B cell (primary cell): ENCODE results near the gene LAMA4. TPM values are rescaled to one million over a fixed set of nuclear protein-coding genes. Genes with fewer than 3 reads are reported as not detected.

ENCODE experiments used
- ATAC-seq: fragments of 200-7000 bp; cut with Tn5 transposase; one replicate; pipeline ENCODE4 v1.10.0; 2021; ENCODE audit warnings: low read depth, mild to moderate bottlenecking, moderate number of reproducible peaks, moderate library complexity
- CTCF ChIA-PET: fragments of 350-600 bp; sonication (Branson Sonifier 250); formaldehyde crosslinking; loops from one replicate; lab custom pipeline; 2021; ENCODE audit warnings: antibody characterized with exemption, inconsistent platforms; lab: Charles Lee
- POLR2A ChIA-PET: fragments of 350-600 bp; sonication (Branson Sonifier 250); formaldehyde crosslinking; loops from one replicate; lab custom pipeline; 2021; ENCODE audit warnings: antibody characterized with exemption; lab: Charles Lee
- DNase-seq: peaks from one replicate; pipeline ENCODE4 v3.0.0; 2013
- H2AFZ ChIP-seq: 2 replicates; pipeline ENCODE4 v1.6.1; 2012; ENCODE audit warnings: mild to moderate bottlenecking, low read depth, low read length; ENCODE audit not compliant: insufficient read depth, poor library complexity, severe bottlenecking
- H3K27ac ChIP-seq, 2 donors: 1 replicate in 1 of 2; 2 replicates in 1 of 2; pipeline ENCODE4 v1.5.1; 2012 to 2013; ENCODE audit warnings: low read length in 2 of 2, mild to moderate bottlenecking in 2 of 2, moderate library complexity in 1 of 2
- H3K27me3 ChIP-seq, 4 experiments: fragments of 200-600 bp in 1 of 4; sonication (generic) in 1 of 4; replicated peaks in 1 of 4; 1 replicate in 2 of 4; 2 replicates in 2 of 4; pipeline versions ENCODE4 v1.6.1 to v1.7.0; 2013 to 2016; ENCODE audit warnings: low read length in 3 of 4, mild to moderate bottlenecking in 2 of 4, mixed read lengths in 1 of 4, moderate library complexity in 1 of 4; ENCODE audit not compliant: insufficient read depth in 4 of 4, control insufficient read depth in 3 of 4; ENCODE audit errors: control extremely low read depth in 1 of 4
- H3K36me3 ChIP-seq, 2 experiments: replicated peaks in 1 of 2; 1 replicate in 1 of 2; 2 replicates in 1 of 2; pipeline versions ENCODE4 v1.6.1 to v1.7.1; 2013; ENCODE audit warnings: low read length in 1 of 2; ENCODE audit not compliant: insufficient read depth in 2 of 2, control insufficient read depth in 1 of 2; ENCODE audit errors: control extremely low read depth in 1 of 2, extremely low read depth in 1 of 2
- H3K4me1 ChIP-seq, 2 donors: fragments of 200-600 bp in 1 of 2; sonication (generic) in 1 of 2; 1 replicate in 1 of 2; 2 replicates in 1 of 2; pipeline versions ENCODE4 v1.5.1 to v1.6.1; 2013 to 2017; ENCODE audit warnings: low read length in 2 of 2; ENCODE audit not compliant: control insufficient read depth in 2 of 2, insufficient read depth in 2 of 2
- H3K4me2 ChIP-seq: replicated peaks from 2 replicates; pipeline ENCODE3; 2012; ENCODE audit warnings: mild to moderate bottlenecking, low read depth, low read length; ENCODE audit not compliant: poor library complexity, severe bottlenecking
- H3K4me3 ChIP-seq, 5 experiments: fragments of 200-600 bp in 1 of 5; sonication (generic) in 1 of 5; 1 replicate in 3 of 5; 2 replicates in 2 of 5; pipeline versions ENCODE4 v1.5.1 to v1.7.0; 2011 to 2016; ENCODE audit warnings: low read length in 4 of 5, mild to moderate bottlenecking in 4 of 5, low read depth in 2 of 5, control low read depth in 1 of 5, moderate library complexity in 1 of 5; ENCODE audit not compliant: insufficient read depth in 1 of 5; ENCODE audit errors: control extremely low read depth in 1 of 5, extremely low read depth in 1 of 5
- H3K79me2 ChIP-seq: fragments of 200-600 bp; sonication (generic); one replicate; pipeline ENCODE4 v1.6.0; 2016; ENCODE audit warnings: low read length; ENCODE audit not compliant: control insufficient read depth, insufficient read depth
- H3K9ac ChIP-seq: fragments of 200-600 bp; sonication (generic); 2 replicates; pipeline ENCODE4 v1.6.1; 2017; ENCODE audit warnings: mild to moderate bottlenecking, low read length, moderate library complexity
- H3K9me3 ChIP-seq, 3 donors: one replicate each; pipeline versions ENCODE4 v1.6.1 to v1.7.1; 2013; ENCODE audit warnings: low read length in 2 of 3; ENCODE audit not compliant: control insufficient read depth in 2 of 3, insufficient read depth in 1 of 3; ENCODE audit errors: control extremely low read depth in 1 of 3
- H4K20me1 ChIP-seq: 2 replicates; pipeline ENCODE4 v1.6.0; 2012; ENCODE audit warnings: mild to moderate bottlenecking, low read length; ENCODE audit not compliant: insufficient read depth, control insufficient read depth, poor library complexity, severe bottlenecking
- H3K27ac Mint-ChIP-seq: one replicate; pipeline ENCODE4 v1.8.0; 2021; ENCODE audit warnings: mixed read lengths
- H3K27me3 Mint-ChIP-seq: one replicate; pipeline ENCODE4 v1.8.0; 2021; ENCODE audit warnings: mixed read lengths
- H3K4me1 Mint-ChIP-seq: one replicate; pipeline ENCODE4 v1.8.0; 2021; ENCODE audit warnings: mixed read lengths
- H3K4me3 Mint-ChIP-seq: one replicate; pipeline ENCODE4 v1.8.0; 2021; ENCODE audit warnings: mixed read lengths
- H3K9me3 Mint-ChIP-seq: one replicate; pipeline ENCODE4 v1.8.0; 2022; ENCODE audit warnings: mixed read lengths; ENCODE audit not compliant: insufficient read depth
- CTCF ChIP-seq: fragments of 200-600 bp; IDR thresholded peaks from one replicate; pipeline ENCODE4 v1.8.0; 2022; ENCODE audit warnings: antibody characterized with exemption, mild to moderate bottlenecking
- EZH2 ChIP-seq: IDR thresholded peaks from 2 replicates; pipeline ENCODE4 v1.6.1; 2012; ENCODE audit warnings: borderline replicate concordance, low read depth, mild to moderate bottlenecking, moderate library complexity, low read length; ENCODE audit not compliant: insufficient read depth, poor library complexity, severe bottlenecking
- WGBS: methylation state at CpG from one replicate; pipeline ENCODE4 v1.1.5; 2013; ENCODE audit warnings: missing lambda C conversion rate; ENCODE audit not compliant: insufficient coverage; 5-methylcytosine and 5-hydroxymethylcytosine counted together
- intact Hi-C: fragments of 100-400 bp; cut with micrococcal nuclease; formaldehyde crosslinking; loops from one replicate; pipeline ENCODE4 v1.10.0; 2022
- polyA plus RNA-seq: library from polyadenylated mRNA; depleted of rRNA; stranded (reverse); fragments of >200 nt; gene quantifications from 2 replicates; pipeline ENCODE4 v1.2.3, GENCODE V29; 2012
- total RNA-seq, 2 donors: library from RNA; stranded (reverse); fragments of 120-200 nt in 1 of 2; gene quantifications; 1 replicate in 1 of 2; 2 replicates in 1 of 2; pipeline versions ENCODE4 v1.2.3 to v1.2.4, GENCODE V29; 2013 to 2022

Gene LAMA4
- total and polyA plus RNA-seq, 2 donors (not counting 1 experiment from before 2014, with no cell fraction given), result not detected

GRCh38 chr6:112300896-112301295 is 46.5 kb upstream of the LAMA4 start:
- H3K4me3 Mint-ChIP-seq, result no peak overlapping the region
- no peak overlapping the region for H3K9ac ChIP-seq
- no peak overlapping the region for H3K27ac Mint-ChIP-seq
- peaks cover 5% of the 10 kb centered on the region for H3K27me3 Mint-ChIP-seq
- ATAC-seq, result no peak
- intact Hi-C loops, result no loop called here
- H3K79me2 ChIP-seq, result no peaks in the 10 kb centered on the region
- no peaks in the 10 kb centered on the region for H3K36me3 ChIP-seq
- H3K27me3 ChIP-seq, result no peaks in the 10 kb centered on the region
- no peak overlapping the region for H3K27ac ChIP-seq
- H3K4me2 ChIP-seq, result no peak overlapping the region
- H3K9me3 ChIP-seq, result no peaks in the 10 kb centered on the region
- TF ChIP-seq EZH2, result no peak
- no peaks in the 10 kb centered on the region for H3K4me1 Mint-ChIP-seq
- no peak overlapping the region for H3K4me3 ChIP-seq
- H4K20me1 ChIP-seq, result no peaks in the 10 kb centered on the region
- ChIA-PET CTCF (no interaction called here), POLR2A (no interaction called here)
- no peak for DNase-seq
- H3K4me1 ChIP-seq, result no peaks in the 10 kb centered on the region
- H3K9me3 Mint-ChIP-seq, result no peaks in the 10 kb centered on the region
- H2AFZ ChIP-seq, result no peak overlapping the region

- Histone ChIP-seq H3K27me3 (no peaks in the 10 kb centered on the region), H3K4me1 (no peaks in the 10 kb centered on the region), H3K27ac (no peak overlapping the region), H3K9me3 (no peaks in the 10 kb centered on the region), H3K4me2 (no peak overlapping the region), H3K4me3 (no peak overlapping the region), H3K9ac (no peak overlapping the region), H3K36me3 (no peaks in the 10 kb centered on the region), H4K20me1 (no peaks in the 10 kb centered on the region), H2AFZ (no peak overlapping the region), H3K79me2 (no peaks in the 10 kb centered on the region)
- TF ChIP-seq CTCF (no peak), EZH2 (no peak)
- peaks cover 5% of the 10 kb centered on the region for H3K27me3 Mint-ChIP-seq
- intact Hi-C loops, result no loop called here
- CTCF ChIA-PET, result interaction anchor here (0.9 to 1.8 kb wide), 3 partner anchors 9 to 119 kb away, joined by 3 to 5 read pairs (median 5); no protein-coding TSS in a partner anchor
- no peak for DNase-seq
- H3K27ac Mint-ChIP-seq, result no peak overlapping the region
- H3K4me3 Mint-ChIP-seq, result no peak overlapping the region
- no peak for ATAC-seq
- no CpG with 5 or more reads among the region's 1 CpG for WGBS
- no peaks in the 10 kb centered on the region for H3K9me3 Mint-ChIP-seq
- POLR2A ChIA-PET, result no interaction called here
- no peaks in the 10 kb centered on the region for H3K4me1 Mint-ChIP-seq
These were observed 44.5 kb upstream of the LAMA4 start for GRCh38 chr6:112298816-112299281.
